HG03060 (cell line): Measurements from ENCODE around the gene PWP1.

ENCODE experiments used
- ATAC-seq: cut with Tn5 transposase; IDR thresholded peaks from one replicate; pipeline ENCODE4 v1.9.1; 2021; ENCODE audit warnings: low read depth, moderate number of reproducible peaks; ENCODE audit not compliant: unreplicated experiment

Gene PWP1

DNA sequence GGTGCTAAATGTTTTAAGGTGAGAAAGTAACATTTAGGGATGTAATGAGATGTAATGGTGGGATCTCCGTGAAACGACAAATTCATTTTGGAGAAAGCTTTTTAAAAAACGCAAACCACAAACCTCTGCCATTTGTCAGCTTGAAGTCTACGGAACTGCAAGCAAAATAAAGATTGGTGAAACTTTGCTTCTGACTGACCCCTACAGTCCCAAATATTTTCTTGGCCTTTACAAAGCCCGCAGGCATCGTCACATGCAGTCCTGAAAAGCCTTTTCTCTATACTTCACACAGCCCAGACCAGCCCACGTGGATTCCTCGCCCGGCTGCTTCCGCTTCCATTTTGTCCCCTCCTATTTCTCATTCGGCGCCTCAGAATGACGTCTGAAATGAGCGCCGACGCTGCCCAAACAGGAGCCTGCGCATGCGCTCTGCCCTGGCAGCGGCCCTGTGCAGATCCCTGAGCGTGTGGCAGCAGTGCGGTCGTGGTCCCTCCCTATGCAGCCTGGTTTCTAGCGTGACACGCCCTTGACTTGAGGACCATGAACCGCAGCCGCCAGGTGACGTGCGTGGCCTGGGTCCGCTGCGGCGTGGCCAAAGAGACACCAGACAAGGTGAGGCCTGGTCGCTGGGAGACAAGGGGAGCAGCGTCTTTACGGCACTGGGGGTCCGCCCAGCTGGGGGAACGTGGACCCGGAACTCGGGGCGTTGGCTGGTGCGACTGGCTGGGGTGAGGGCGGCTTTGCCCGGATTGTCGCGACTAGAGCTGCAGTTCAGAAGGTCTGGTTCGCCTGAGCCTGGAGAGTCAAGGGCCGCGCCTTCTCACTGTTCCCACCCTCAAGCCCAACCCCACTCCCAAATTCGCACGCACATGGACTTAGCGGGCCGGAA, at the start of gene PWP1:
TSS of gene PWP1 (plus strand) at position 440 of the 889 bp plus-strand sequence. CDS start at position 541, 101 bp downstream.
- ATAC-seq = peak; percentile 64

DNA sequence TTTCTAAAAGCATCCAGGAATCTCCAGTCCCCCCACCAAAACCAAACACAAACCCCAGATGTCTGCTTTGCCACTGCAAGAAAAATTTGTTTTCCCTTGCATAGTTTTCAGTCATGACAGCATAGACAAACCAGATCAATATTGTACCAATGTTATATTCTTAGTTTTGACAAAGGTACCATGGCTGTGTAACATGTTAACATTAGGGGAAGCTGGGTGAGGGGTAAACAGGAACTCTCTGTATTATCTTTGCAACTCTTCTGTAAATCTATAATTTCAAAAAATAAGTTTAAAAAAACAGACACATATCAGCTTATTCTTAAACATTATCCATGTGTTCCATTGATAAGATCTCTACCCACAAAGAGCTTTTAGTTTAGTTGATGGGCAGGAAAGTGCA, 44.4 kb upstream of the PWP1 start:
- no peak for ATAC-seq

DNA sequence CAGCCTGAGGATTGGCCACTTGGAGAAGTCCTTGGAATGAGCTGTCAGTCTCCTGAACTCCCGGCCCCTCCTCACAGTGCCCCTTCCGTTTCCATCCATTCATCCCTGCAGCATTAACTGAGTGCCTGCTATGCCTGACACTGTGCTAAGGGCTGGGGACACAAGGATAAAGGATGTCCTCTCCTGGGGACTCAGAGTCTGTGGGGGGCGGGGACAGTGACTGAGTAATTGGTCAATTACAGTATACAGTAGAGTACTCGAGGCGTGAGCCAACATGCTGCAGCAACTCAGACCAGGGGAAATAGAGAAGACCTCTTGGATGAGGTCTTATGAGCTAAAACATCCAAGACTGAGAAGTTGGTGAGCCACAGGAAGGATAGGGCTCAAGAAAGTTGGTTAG, 43.4 kb upstream of the PWP1 start:
- ATAC-seq = no peak

DNA sequence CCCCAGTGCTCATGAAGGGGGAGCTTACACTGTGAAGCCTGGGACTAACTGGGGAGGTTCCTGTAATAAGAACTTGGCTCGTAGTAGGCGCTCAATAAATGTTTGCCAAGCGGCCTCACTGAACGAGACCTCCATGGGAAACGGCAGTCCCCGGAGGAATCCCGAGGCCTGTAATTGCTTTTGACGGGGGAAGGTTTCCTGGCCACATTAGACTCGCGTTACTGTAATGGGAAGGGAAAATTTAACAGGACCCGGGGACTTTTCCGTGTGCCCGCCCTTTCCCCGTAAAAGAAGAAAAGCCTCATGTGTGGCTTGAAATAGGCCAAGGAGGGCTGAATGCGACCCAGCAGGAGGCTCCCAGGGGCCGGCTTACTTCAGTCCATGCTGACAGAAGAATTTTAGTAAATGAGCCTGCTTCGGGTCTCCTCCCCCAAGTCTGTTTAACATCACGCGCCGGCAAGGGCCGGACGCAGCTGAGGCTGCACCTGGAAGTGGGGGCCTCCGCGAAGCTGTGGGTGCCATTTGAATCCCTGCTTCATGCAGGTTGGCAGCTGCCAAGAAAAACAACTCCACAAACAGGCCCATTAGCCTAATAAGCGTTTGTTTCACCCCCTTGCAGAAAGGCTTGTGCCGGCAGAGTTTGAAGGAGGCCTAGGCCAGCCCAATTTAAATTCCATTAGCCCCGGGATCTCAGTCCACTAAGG, 39.8 kb upstream of the PWP1 start:
- ATAC-seq = no peak

DNA sequence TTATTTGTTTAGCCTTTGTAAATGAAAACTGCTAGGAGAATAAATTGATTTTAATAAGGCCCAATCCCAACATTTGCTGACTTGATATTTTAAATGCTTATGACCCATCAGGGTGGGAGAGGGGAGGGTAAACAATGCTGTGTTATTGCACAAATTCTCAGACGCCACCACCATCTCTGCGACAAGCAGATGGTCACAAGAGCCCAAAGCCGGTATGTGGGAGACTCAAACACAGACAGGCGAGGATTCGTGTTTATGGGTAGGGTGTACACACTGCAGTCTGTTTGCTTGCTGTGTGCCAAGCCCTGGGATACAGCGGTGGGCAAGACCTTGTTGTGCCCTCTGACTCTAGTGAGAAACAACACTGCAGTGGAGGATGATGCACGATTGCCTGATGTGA, 39.2 kb upstream of the PWP1 start:
- ATAC-seq = no peak

DNA sequence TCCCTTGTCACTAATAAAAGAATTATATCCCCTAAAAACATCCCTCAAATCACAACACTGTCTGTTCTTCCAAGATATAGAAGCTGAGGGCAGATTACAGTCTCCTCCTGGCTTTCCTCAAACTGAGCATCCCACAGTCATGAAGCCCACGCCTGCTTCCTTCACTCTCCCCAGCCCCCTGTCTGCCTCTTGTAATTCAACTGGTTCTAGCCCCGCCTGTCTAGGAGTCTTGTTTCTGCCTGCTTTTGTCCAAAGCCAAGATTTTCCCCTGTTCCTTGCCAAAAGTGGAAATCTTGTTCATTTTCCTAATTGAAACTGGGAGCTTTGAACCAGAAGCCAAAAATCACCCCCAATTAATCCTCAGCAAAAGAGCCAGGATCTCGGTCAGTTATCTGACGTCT, 35.9 kb upstream of the PWP1 start:
- ATAC-seq = no peak

DNA sequence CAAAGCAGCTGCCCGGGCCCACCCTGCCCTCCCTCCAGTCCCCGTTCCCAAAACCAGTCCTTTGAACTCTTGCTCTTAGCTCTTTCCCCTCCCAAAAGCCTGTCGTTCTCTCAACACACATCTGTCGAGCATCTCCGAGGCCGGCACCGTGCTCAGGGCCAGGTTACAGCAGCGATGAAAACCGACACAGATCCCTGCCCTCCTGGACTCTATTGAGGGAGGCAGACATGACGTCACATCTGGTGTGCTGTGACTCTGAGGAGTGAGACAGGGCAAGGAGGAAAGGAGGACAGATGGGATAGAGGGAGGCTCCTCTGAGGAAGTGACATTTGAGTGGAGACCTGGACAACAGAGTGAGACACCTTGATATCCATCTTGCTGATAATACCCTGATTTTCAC, 34.6 kb upstream of the PWP1 start:
- no peak for ATAC-seq

DNA sequence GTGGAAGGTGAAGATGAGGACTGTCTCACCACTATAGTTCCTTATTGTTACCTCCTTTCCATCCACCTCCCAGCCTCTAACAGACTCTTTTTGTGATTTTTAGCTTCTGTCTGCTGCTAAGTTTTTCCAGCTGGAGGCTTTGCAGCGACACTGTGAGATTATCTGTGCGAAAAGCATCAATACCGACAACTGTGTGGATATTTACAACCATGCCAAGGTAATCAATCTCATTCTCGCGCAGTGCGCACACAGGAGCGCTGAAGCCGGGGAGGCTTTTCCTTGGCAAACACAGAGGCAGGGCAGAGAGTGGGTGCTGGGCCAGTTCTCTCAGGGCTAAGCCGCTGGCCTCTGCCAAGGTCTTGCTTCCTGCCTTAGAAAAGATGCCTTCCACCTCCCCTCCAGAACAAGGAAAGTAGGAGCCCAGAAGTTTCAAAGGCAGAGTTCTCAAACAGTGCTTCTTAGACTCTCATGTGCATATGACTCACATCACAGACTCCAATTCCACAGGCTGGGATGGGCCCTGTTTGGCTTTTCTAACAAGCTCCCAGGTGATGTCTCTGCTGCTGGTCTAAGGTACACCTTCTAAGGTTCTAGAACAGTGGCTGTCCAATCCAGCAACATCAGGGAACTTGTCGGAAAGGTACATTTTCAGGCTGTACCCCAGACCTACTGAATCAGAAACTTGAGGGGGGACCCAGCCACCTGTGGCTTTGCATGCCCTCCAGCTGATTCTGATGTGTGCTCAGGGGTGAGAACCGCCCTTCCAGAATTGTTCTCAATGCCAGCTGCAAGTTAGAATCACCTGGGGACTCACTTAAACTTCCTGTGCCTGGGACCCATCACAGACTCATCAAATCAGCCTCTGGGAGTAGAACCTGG, 33.8 kb upstream of the PWP1 start:
- ATAC-seq = no peak

DNA sequence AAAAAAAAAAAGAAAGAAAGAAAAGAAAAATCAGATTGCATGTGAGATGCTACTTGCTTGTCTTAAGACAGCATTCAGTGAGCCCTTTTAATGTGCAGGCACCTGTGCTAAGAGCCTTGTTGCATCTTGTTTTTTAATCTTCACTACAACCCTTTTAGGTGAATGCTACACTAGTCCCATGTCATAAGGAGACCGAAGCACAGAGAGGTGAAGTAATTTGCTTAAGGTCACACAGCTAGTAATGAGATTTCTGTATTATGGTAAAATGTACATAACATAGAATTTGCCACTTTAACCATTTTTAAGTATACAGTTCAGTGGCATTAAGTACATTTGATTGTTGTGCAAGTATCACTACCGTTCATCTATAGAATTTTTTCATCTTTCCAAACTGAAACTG, 32.1 kb upstream of the PWP1 start:
- ATAC-seq = no peak

DNA sequence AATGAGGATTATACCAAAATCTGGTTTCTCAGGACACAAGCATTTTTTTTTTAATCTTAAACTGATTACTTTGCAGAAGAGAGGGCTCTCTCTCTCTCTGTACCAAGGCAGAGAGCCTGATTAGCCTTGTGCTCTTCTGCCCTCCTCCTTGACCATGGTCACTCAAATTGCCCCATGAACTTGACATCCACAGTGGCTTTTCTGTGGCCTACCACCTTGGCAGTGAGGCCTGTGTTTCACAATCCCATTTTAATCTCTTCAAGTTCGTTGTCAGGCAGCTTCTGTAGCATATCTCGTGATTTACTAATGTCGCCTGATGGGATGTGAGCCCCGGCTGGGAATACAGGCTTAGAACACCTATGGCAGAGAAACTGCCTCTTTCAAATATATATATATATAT, 30.7 kb upstream of the PWP1 start:
- no peak for ATAC-seq

DNA sequence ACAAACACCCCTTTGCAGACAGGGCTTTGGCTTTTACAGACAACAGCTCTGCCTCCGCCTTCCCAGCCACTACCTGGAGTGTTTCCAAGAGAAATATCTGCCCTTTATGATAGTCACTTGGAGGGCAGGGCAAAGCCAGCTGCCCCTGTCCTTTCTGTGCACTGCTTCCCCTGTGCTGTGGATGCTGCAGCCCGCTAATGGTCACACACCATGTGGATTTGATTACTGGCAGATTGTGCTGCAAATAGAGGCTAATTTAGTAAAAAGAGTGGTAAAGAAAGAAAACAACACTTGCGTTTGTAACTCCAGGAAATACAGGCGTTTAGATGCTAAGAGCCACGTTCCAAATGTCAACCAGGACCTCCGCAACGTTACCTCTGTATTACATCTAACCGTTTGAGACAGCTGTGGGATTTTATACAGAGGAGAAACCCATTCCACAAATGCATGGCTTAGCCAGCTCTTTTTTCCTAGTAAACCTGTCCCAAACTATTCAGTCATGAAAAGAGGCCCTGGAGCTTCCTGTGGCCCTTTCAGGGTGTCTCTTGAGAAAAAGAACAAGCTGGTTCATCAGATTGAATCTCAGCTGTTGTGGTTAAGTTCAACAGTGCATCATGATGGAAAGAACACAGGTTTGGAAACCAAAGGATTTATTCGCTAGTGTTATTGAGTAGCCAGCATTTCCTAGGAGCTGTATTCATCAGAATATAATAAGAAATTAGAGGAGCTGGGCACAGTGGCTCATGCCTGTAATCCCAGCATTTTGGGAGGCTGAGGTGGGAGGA, 30.1 kb upstream of the PWP1 start:
- ATAC-seq = no peak

DNA sequence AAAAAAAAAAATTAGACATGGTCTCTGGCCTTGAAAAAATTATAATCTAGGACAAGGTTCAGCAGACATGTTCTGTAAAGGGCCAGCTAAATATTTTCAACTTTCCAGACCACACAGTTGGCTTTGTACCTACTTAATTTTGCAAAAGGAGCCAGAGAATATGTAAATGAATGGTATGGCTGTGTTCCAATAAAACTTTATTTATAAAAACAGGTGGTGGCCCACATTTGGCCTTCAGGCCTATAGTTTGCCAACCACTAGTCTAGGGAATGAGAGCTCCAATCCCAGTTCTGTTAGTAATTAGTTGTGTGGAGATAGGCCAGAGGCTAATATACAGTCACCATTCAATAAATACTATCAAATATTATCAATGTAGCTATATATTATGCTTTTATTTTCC, 29.3 kb upstream of the PWP1 start:
- no peak for ATAC-seq

DNA sequence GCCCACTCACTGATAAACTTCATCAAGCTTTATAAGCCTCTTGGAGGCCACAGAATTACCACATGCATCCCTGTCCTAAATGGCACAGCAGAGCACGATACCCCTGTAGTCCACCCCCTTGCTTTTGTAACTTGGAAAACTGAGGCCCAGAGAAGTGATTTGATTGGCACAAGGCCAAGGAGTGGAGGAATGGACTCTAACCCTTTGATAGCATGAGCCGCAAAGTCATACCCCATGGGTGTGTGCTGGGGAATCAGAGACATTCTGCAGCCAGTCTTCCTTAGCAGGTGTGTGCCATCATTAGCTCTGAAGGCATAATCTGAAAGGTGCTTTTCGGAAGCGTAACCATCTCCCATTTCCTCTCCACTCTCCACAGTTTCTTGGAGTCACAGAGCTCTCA, 28.5 kb upstream of the PWP1 start:
- no peak for ATAC-seq

DNA sequence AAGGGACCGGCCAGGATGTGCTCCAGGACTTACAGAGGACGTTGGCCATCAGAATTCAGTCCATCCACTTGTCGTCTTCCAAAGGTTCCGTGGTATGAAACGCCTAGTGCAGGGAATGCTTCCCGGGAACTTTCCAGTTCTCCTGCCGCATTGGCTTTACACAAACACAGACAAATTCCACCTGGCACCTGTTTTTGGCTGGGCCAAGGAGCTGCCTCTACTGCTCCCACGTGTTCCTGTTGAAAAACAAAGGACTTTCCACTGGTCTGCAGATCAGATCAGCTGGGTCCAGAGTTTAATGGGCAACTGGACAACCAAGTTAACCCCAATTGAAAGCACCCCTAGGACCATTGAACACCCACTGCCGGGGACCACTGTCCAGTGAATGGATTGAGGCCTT, 28.0 kb upstream of the PWP1 start:
- ATAC-seq = no peak

DNA sequence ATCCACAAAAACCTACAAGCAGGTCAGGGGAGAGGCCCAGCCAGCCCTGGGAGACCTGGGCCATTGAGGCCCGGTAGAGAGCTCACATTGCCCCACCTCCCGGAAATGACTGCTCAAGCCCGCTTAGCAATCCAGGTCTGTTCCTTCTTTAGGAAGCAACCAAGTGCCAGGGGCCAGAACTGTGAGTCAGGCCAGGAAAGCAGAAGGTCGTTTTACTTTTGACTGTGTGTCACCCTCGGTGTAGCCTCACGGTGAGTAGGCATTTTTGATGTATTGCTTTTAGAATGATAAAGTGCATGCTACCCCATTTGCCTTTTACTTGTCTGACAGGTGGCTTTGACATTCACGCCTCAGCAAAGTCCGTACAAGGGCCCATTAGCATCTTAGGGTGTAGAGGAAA, 25.4 kb upstream of the PWP1 start:
- no peak for ATAC-seq

DNA sequence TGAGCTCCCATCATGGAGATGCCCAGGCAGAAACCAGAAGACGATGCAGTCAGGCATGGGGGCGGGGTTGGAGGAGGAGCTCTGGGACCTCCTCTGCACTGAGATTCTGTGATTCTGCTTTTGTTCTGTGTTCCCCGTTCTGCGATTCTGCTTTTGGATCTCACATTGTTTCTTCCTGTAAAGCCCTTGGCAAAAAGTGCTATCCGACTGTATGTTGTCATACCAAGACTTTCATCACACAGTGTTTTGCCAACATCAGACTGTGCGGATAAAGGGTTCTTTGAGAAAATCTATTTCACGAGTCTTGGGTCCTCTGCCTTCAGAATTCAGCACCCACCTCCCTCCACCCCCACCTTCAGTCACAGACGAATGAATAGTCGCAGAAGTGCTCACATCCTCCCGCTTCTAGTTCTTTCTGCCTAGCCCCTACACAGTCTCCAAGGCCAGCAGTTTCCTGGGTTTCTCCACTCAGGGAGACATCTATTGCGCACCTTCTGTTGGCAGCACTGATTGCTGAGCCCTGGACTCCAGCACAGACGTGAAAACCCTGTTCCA, 24.7 kb upstream of the PWP1 start:
- ATAC-seq = no peak

DNA sequence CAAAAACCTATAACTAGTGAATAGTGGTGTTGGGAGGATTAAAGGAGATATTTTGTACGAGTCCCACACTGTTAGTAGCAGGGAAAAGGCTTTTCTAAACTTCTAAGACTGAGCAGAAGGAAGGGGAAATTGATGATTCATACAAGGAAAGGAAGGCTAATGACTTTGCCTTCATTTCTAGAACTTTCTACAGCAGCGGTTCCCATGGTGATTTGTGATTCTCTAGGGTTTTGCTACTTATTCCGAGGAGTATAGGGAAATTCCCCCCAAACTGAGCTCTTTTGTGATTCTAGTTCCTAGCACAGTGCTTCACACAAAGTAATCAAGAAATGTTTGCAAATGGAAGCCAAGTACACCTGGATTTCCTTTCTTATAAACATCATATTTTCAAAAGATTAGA, 23.8 kb upstream of the PWP1 start:
- ATAC-seq = no peak

DNA sequence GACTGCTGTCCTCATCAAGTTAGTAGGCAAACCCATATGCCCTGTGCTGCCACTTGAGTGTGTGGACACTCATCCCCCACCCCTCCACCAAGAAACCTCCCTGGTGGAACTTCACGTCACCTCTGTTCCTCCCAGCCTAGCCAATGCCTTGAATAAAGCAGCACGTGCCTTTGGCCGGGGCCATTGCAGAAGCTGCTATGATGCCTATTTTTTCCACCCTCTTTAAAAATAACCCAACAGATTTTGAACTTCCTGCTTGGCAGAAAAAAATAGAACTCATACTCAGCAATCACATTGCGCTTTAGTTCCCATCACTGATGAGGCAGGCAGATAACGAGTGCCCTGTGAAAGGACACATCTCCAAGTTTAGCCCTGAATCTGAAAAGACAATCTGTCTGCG, 23.1 kb upstream of the PWP1 start:
- ATAC-seq = no peak

DNA sequence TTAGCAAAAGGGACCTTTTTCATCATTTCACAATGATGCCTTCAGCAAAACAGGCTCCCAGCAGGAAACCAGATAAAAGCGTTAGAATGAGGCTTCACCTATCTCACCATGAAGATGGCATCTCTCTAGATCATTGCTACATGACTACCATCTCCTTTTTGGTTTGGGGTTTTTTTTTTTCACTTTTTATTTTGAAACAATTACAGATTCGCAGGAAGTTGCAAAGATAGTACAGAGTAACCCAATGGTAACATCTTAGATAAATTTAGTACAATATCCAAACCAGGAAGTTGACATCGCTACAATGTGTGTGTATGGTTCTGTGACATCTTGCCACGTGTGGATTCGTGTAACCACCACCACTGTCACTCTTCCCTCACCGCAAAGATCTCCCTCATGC, 22.3 kb upstream of the PWP1 start:
- ATAC-seq = no peak

DNA sequence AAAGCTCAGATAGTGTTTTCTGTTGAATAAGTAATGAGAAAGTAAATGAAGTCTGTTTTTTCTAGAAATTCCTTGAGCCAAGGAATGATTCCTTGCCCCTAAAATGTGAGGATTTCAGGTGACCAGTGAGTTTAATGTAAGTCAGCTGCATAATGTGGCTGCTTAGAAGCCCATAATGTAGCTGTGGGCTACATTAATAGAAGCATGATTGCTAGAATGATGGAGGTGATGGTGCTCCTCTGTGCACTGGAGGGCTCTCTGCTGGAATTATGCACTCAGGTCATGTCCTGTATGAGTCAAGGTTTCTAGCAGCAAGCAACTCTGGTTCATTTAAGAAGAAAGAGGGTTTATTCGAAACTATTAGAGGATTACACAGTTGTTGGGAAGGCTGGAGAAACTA, 19.6 kb upstream of the PWP1 start:
- ATAC-seq = no peak
